T-cell (primary cell): ENCODE results near the gene KCNJ2. TPM values are rescaled to one million over a fixed set of nuclear protein-coding genes. Genes with fewer than 3 reads are reported as not detected.

ENCODE experiments used
- ATAC-seq, 4 experiments: fragments of 200-7000 bp in 3 of 4; fragments of 150-1000 bp in 1 of 4; cut with Tn5 transposase; replicated peaks in 1 of 4; 1 replicate in 3 of 4; 2 replicates in 1 of 4; pipeline ENCODE4 v1.10.0; 2021; ENCODE audit warnings: moderate library complexity in 3 of 4, mild to moderate bottlenecking in 2 of 4, moderate number of reproducible peaks in 1 of 4
- CTCF ChIA-PET, 2 donors: fragments of 300-600 bp; sonication (Branson Sonifier 250); formaldehyde crosslinking; loops; one replicate each; lab custom pipeline; 2022; ENCODE audit warnings: antibody characterized with exemption in 2 of 2; lab: Charles Lee
- POLR2A ChIA-PET, 2 donors: fragments of 300-600 bp; sonication (Branson Sonifier 250); formaldehyde crosslinking; loops; one replicate each; lab custom pipeline; 2022; ENCODE audit warnings: antibody characterized with exemption in 2 of 2; lab: Charles Lee
- DNase-seq, 35 experiments: peaks; one replicate each; pipeline versions ENCODE4 v3.0.0 to v3.0.0-alpha.2; 2013 to 2023
- H3K27ac ChIP-seq: one replicate; pipeline ENCODE4 v1.5.1; 2013; ENCODE audit warnings: low read length
- H3K27me3 ChIP-seq, 2 experiments: replicated peaks in 1 of 2; 1 replicate in 1 of 2; 2 replicates in 1 of 2; pipeline versions ENCODE4 v1.6.1 to v1.7.0; 2013; ENCODE audit warnings: low read length in 1 of 2, mixed read lengths in 1 of 2; ENCODE audit not compliant: control insufficient read depth in 2 of 2, insufficient read depth in 2 of 2; ENCODE audit errors: extremely low read depth in 1 of 2
- H3K36me3 ChIP-seq, 2 donors: 1 replicate in 1 of 2; 2 replicates in 1 of 2; pipeline versions ENCODE4 v1.6.1 to v1.7.0; 2013; ENCODE audit warnings: low read length in 1 of 2; ENCODE audit not compliant: control insufficient read depth in 2 of 2, insufficient read depth in 1 of 2; ENCODE audit errors: extremely low read depth in 1 of 2
- H3K4me1 ChIP-seq, 2 experiments: 1 replicate in 1 of 2; 2 replicates in 1 of 2; pipeline versions ENCODE4 v1.6.1 to v1.7.0; 2013; ENCODE audit warnings: low read length in 2 of 2, mixed read lengths in 1 of 2; ENCODE audit not compliant: insufficient read depth in 2 of 2, control insufficient read depth in 1 of 2; ENCODE audit errors: extremely low read depth in 1 of 2
- H3K4me3 ChIP-seq, 2 donors: 1 replicate in 1 of 2; 2 replicates in 1 of 2; pipeline versions ENCODE4 v1.5.1 to v1.7.0; 2013; ENCODE audit warnings: mild to moderate bottlenecking in 2 of 2, low read length in 1 of 2, moderate library complexity in 1 of 2; ENCODE audit not compliant: control insufficient read depth in 1 of 2; ENCODE audit errors: extremely low read depth in 1 of 2
- H3K9me3 ChIP-seq: 2 replicates; pipeline ENCODE4 v1.7.0; 2013
- H3K27ac Mint-ChIP-seq, 2 donors: one replicate each; pipeline ENCODE4 v1.8.0; 2020 to 2021; ENCODE audit warnings: mild to moderate bottlenecking in 2 of 2, mixed read lengths in 2 of 2
- H3K27me3 Mint-ChIP-seq, 2 donors: one replicate each; pipeline ENCODE4 v1.8.0; 2021 to 2022; ENCODE audit warnings: mixed read lengths in 2 of 2
- H3K36me3 Mint-ChIP-seq: one replicate; pipeline ENCODE4 v1.8.0; 2021; ENCODE audit warnings: mixed read lengths
- H3K4me1 Mint-ChIP-seq, 3 donors: one replicate each; pipeline ENCODE4 v1.8.0; 2020 to 2022; ENCODE audit warnings: mixed read lengths in 3 of 3, mild to moderate bottlenecking in 1 of 3
- H3K4me3 Mint-ChIP-seq, 3 donors: one replicate each; pipeline ENCODE4 v1.8.0; 2020 to 2022; ENCODE audit warnings: mild to moderate bottlenecking in 3 of 3, mixed read lengths in 3 of 3, moderate library complexity in 3 of 3
- H3K9me3 Mint-ChIP-seq, 3 donors: one replicate each; pipeline ENCODE4 v1.8.0; 2020 to 2022; ENCODE audit warnings: mixed read lengths in 3 of 3
- WGBS: methylation state at CpG from one replicate; pipeline ENCODE4 v1.1.5; 2013; ENCODE audit warnings: missing lambda C conversion rate; ENCODE audit not compliant: insufficient coverage; 5-methylcytosine and 5-hydroxymethylcytosine counted together
- total RNA-seq, 35 experiments: library from RNA in 6 of 35; stranded (reverse) in 6 of 35; fragments of 120-200 nt in 1 of 35; gene quantifications; one replicate each; pipeline versions ENCODE4 v1.2.1 to v1.2.4 and lab custom pipeline; 2013 to 2026

Gene KCNJ2
- total RNA-seq, 5 donors from 2014 or later (not counting 1 experiment from before 2014, with no cell fraction given) = 0.07 to 0.09 TPM; not detected in 3

DNA sequence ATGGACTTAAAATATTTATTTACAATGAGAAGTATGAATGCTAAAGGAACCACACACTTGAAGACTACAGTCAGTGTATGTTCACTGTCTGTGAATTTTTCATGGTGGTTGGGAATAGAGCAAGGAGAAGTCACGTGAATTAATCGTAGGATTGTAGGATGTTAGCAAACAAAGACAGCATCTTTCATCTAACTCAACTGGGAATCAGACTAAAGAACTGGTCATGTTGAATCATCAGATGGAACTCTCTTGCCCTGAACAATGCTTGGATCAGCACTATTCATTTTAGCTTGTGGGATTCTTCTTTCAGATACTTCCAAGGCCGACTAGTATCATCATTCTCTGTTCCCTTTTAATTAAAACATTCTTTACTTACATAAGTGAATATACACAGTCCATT lies 18.1 kb downstream of the KCNJ2 start:
- H3K4me1 Mint-ChIP-seq = no peaks in the 10 kb centered on the region
- H3K36me3 Mint-ChIP-seq = no peaks in the 10 kb centered on the region
- no peaks in the 10 kb centered on the region for H3K9me3 Mint-ChIP-seq
- Histone ChIP-seq H3K27me3 (no peaks in the 10 kb centered on the region), H3K9me3 (no peaks in the 10 kb centered on the region), H3K27ac (no peak overlapping the region), H3K4me3 (no peak overlapping the region), H3K4me1 (no peaks in the 10 kb centered on the region), H3K36me3 (no peaks in the 10 kb centered on the region)
- ChIA-PET POLR2A (no interaction called here), CTCF (no interaction called here)
- ATAC-seq = no peak
- no CpG with 5 or more reads among the region's 3 CpGs for WGBS
- no peak overlapping the region for H3K27ac Mint-ChIP-seq
- no peak for DNase-seq
- peaks cover 0 to 10% of the 10 kb centered on the region in 2 donors for H3K27me3 Mint-ChIP-seq
- no peak overlapping the region for H3K4me3 Mint-ChIP-seq

DNA sequence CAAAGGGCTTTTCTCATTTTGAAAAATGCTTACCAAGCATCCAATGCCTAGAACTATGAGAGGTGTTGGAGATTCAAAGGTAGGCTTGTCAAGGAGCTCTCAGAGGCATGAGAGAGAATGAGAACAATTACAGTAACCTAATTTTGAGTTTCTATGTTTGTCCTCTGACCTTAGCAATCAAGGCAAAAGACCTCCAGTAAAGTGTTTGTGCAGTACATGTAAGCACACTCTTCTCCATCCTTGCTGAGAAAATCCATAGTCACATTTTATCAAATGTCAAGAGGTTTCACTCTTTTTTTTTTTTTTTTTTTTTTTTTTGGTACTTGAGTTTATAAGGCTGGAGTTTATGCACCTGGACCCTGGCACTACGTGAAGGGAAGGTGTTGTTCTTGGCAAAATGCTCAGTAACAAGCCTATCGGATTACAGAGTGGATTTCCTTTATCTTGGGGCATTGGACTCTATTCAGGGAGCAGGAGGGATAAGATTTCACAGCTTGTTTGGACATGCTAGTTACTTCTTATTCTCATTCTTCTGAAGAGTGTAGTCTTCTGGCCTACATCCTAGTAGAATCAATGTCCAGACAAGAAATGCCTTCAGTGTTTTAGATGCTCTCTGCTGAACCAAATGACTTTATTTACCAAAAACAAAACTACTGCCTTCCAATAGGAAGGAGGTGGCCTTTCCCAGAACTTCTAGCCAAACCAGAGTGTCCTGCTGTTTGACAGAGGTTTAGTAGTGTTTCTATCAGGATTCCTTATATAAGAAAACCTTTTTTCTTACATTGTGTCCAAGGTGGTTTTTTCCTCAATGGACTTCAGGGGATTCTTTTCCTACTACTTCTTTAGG lies 21.9 kb downstream of the KCNJ2 start:
- Histone ChIP-seq H3K4me1 (no peaks in the 10 kb centered on the region), H3K27me3 (no peaks in the 10 kb centered on the region), H3K27ac (no peak overlapping the region), H3K4me3 (no peak overlapping the region), H3K9me3 (no peaks in the 10 kb centered on the region), H3K36me3 (no peaks in the 10 kb centered on the region)
- H3K4me3 Mint-ChIP-seq = no peak overlapping the region
- no peaks in the 10 kb centered on the region for H3K4me1 Mint-ChIP-seq
- no peaks in the 10 kb centered on the region for H3K9me3 Mint-ChIP-seq
- 45% methylated on average over 2 of the region's 2 CpGs for WGBS
- ChIA-PET POLR2A (no interaction called here), CTCF (no interaction called here)
- no peaks in the 10 kb centered on the region for H3K36me3 Mint-ChIP-seq
- ATAC-seq = no peak
- no peak overlapping the region for H3K27ac Mint-ChIP-seq
- DNase-seq = no peak
- peaks cover 4 to 5% of the 10 kb centered on the region in 2 donors for H3K27me3 Mint-ChIP-seq

DNA sequence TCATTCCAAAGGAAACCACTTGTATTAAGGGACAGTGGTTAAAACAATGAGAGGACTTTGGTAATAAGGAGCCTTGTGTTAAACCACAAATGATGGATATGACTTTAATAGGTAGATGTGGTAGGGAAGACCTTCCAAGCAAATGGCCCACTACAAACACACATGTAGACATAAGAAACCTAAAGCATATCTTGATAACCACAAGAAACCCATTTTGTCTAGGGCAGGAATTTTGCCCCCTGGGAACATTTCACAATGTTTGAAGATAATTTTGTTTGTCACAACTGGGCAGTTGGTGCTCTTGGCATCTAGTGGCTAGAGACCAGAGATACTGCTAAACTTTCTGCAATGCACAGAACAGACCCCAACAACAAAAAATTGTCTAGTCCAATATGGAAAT lies 25.8 kb downstream of the KCNJ2 start:
- DNase-seq (no peak), ATAC-seq (no peak)
- Mint-ChIP-seq H3K9me3 (peaks cover 3 to 8% (median 4%) of the 10 kb centered on the region in 3 donors), H3K4me1 (no peaks in the 10 kb centered on the region), H3K27me3 (peaks cover 5% of the 10 kb centered on the region in 2 donors), H3K36me3 (no peaks in the 10 kb centered on the region), H3K4me3 (no peak overlapping the region), H3K27ac (no peak overlapping the region)
- Histone ChIP-seq H3K4me1 (no peaks in the 10 kb centered on the region), H3K27ac (no peak overlapping the region), H3K9me3 (no peaks in the 10 kb centered on the region), H3K27me3 (no peaks in the 10 kb centered on the region), H3K4me3 (no peak overlapping the region), H3K36me3 (no peaks in the 10 kb centered on the region)
- CTCF ChIA-PET = interaction anchor here in 1 of 2 donors (0.6 kb wide), 1 partner anchor 24 kb away, joined by 4 read pairs; no protein-coding TSS in a partner anchor
- POLR2A ChIA-PET = interaction anchor here (0.6 kb wide), 2 partner anchors 13 to 33 kb away, joined by 3 to 7 read pairs; no protein-coding TSS in a partner anchor

DNA sequence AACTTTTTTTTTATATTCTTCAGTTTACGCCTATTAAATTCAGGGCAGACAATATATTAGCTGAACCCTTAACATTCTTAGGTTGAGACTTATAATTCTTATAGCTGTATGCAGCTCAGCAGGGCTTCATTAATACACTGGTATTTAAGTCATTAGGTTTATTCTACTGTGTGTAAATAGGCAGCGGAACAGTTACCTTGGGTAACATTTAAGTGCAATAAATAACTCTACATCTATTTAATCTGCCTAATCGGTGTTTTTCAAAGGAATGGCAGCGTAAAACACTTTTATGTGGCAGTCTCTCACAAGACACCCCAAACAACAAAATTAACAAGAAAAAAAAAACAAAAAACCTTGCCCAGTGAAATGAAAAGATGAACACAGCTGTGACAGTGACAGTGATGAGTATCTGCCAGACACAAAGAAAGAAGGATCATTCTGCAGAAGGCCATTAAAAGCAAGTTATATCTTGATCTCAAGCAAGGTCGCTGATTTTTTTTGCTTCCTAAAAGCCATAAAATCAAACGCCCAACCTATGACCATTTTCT lies 32.6 kb downstream of the KCNJ2 start:
- ChIA-PET POLR2A (no interaction called here), CTCF (no interaction called here)
- peaks cover 0 to 4% of the 10 kb centered on the region in 2 donors for H3K27me3 Mint-ChIP-seq
- no peak for DNase-seq
- H3K36me3 Mint-ChIP-seq = no peaks in the 10 kb centered on the region
- no peak for ATAC-seq
- no peaks in the 10 kb centered on the region for H3K4me1 Mint-ChIP-seq
- no peaks in the 10 kb centered on the region for H3K27me3 ChIP-seq
- 80% methylated on average over 2 of the region's 6 CpGs for WGBS
- H3K4me1 ChIP-seq = no peaks in the 10 kb centered on the region
- no peaks in the 10 kb centered on the region for H3K36me3 ChIP-seq
- no peak overlapping the region for H3K4me3 ChIP-seq
- H3K27ac Mint-ChIP-seq = no peak overlapping the region
- no peaks in the 10 kb centered on the region for H3K9me3 ChIP-seq
- no peak overlapping the region for H3K27ac ChIP-seq
- no peak overlapping the region for H3K4me3 Mint-ChIP-seq
- peaks cover 3 to 8% (median 4%) of the 10 kb centered on the region in 3 donors for H3K9me3 Mint-ChIP-seq

DNA sequence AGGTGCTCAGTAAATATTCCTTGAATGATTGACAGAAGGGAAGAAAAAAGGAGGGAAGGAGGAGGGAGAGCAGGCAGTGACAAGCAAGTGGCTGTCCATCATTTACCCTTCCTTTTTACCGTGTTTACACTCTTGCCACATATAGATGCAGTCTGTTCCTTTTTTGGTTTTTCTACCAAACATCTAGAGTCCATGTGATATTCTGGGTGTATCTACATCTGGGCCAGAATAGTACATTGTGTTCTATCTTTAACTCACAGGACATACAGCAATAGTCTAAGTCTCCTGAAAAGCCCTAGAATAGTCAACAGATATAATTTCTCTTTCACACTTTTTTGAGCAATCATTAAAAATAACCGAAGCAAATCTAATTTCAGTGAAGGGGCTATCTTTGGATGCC lies 33.5 kb downstream of the KCNJ2 start:
- POLR2A ChIA-PET = no interaction called here
- peaks cover 0 to 2% of the 10 kb centered on the region in 2 experiments for H3K4me1 ChIP-seq
- H3K27me3 ChIP-seq = no peaks in the 10 kb centered on the region
- Mint-ChIP-seq H3K9me3 (peaks cover under 1 to 4% (median 2%) of the 10 kb centered on the region in 3 donors), H3K27ac (no peak overlapping the region), H3K36me3 (no peaks in the 10 kb centered on the region), H3K4me3 (no peak overlapping the region), H3K27me3 (peaks cover 0 to 4% of the 10 kb centered on the region in 2 donors), H3K4me1 (no peaks in the 10 kb centered on the region)
- no peak overlapping the region for H3K27ac ChIP-seq
- no peaks in the 10 kb centered on the region for H3K36me3 ChIP-seq
- H3K9me3 ChIP-seq = no peaks in the 10 kb centered on the region
- no CpG with 5 or more reads among the region's 2 CpGs for WGBS
- H3K4me3 ChIP-seq = no peak overlapping the region
- CTCF ChIA-PET = no interaction called here
- ATAC-seq (no peak), DNase-seq (no peak)

DNA sequence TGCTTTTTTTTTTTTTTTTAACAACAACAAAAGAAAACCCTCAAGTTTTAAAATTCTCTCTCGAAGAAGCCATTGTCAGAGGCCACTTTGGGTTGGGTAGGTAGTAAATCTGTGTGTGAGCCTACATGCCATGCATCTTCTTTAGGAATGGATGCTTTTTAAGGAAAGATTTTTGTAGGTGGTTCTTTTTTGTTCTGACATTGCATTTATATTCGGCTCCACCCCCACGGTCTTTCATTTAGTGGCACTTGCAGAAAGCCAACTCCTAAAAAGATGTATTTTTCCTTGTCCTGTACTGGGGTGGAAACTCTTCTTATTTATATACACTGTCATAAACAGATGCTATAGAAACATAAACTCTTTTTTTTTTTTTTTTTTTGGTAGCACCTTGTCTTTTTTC lies 35.1 kb downstream of the KCNJ2 start:
- Histone ChIP-seq H3K27me3 (no peaks in the 10 kb centered on the region), H3K4me1 (peaks cover 0 to 2% of the 10 kb centered on the region in 2 experiments), H3K4me3 (no peak overlapping the region), H3K36me3 (no peaks in the 10 kb centered on the region), H3K27ac (no peak overlapping the region), H3K9me3 (no peaks in the 10 kb centered on the region)
- peaks cover 0 to 4% of the 10 kb centered on the region in 2 donors for H3K27me3 Mint-ChIP-seq
- POLR2A ChIA-PET = no interaction called here
- CTCF ChIA-PET = no interaction called here
- ATAC-seq (no peak), DNase-seq (no peak)
- no CpG with 5 or more reads among the region's 3 CpGs for WGBS
- H3K36me3 Mint-ChIP-seq = no peaks in the 10 kb centered on the region
- no peak overlapping the region for H3K27ac Mint-ChIP-seq
- H3K4me1 Mint-ChIP-seq = no peaks in the 10 kb centered on the region
- no peaks in the 10 kb centered on the region for H3K9me3 Mint-ChIP-seq
- no peak overlapping the region for H3K4me3 Mint-ChIP-seq
